MM.1S (cell line): ENCODE data around the gene CACNA2D1.
"Not testable (repeated sequence)": the region's sequence is repeated elsewhere in the genome, so short reads cannot be mapped to it uniquely, and the experiment has no call there.

ENCODE experiments used
- DNase-seq: peaks from one replicate; pipeline ENCODE4 v3.0.0-alpha.2; 2015
- H2AFZ ChIP-seq: fragments of 300-600 bp; sonication (generic); 2 replicates; pipeline ENCODE4 v1.6.0; 2016; ENCODE audit warnings: antibody characterized with exemption, low read length
- H3F3A ChIP-seq: fragments of 300-600 bp; sonication (generic); 2 replicates; pipeline ENCODE4 v1.6.1; 2016; ENCODE audit warnings: mild to moderate bottlenecking, antibody characterized with exemption, low read length, moderate library complexity, mixed read lengths; ENCODE audit not compliant: insufficient read depth
- H3K27ac ChIP-seq: fragments of 300-600 bp; sonication (generic); 2 replicates; pipeline ENCODE4 v1.5.1; 2016; ENCODE audit warnings: mild to moderate bottlenecking, low read length
- H3K27me3 ChIP-seq: fragments of 300-600 bp; sonication (generic); replicated peaks from 2 replicates; pipeline ENCODE4 v1.6.0; 2016; ENCODE audit warnings: low read length; ENCODE audit not compliant: insufficient read depth
- H3K36me3 ChIP-seq: fragments of 300-600 bp; sonication (generic); replicated peaks from 2 replicates; pipeline ENCODE4 v1.6.1; 2016; ENCODE audit warnings: mild to moderate bottlenecking, low read length, mixed read lengths; ENCODE audit not compliant: insufficient read depth
- H3K4me1 ChIP-seq: fragments of 300-600 bp; sonication (generic); 2 replicates; pipeline ENCODE4 v1.6.1; 2016; ENCODE audit warnings: low read length, mixed read lengths
- H3K4me2 ChIP-seq: fragments of 300-600 bp; sonication (generic); 2 replicates; pipeline ENCODE4 v1.6.0; 2016; ENCODE audit warnings: low read depth, low read length
- H3K4me3 ChIP-seq: fragments of 300-600 bp; sonication (generic); 2 replicates; pipeline ENCODE4 v1.5.1; 2016; ENCODE audit warnings: low read length, mixed read lengths
- H3K79me2 ChIP-seq: fragments of 300-600 bp; sonication (generic); 2 replicates; pipeline ENCODE4 v1.6.1; 2016; ENCODE audit warnings: mixed run types, low read length, mixed read lengths
- H3K9ac ChIP-seq: fragments of 300-600 bp; sonication (generic); 2 replicates; pipeline ENCODE4 v1.6.1; 2016; ENCODE audit warnings: low read length, mixed read lengths
- H3K9me2 ChIP-seq: fragments of 300-600 bp; sonication (generic); replicated peaks from 2 replicates; pipeline ENCODE4 v1.6.1; 2016; ENCODE audit warnings: mild to moderate bottlenecking, low read length, mixed read lengths; ENCODE audit not compliant: insufficient read depth
- H3K9me3 ChIP-seq: fragments of 300-600 bp; sonication (generic); replicated peaks from 2 replicates; pipeline ENCODE4 v1.6.1; 2016; ENCODE audit warnings: mild to moderate bottlenecking, low read length, mixed read lengths; ENCODE audit not compliant: insufficient read depth
- H4K20me1 ChIP-seq: fragments of 300-600 bp; sonication (generic); 2 replicates; pipeline ENCODE4 v1.6.1; 2016; ENCODE audit warnings: mild to moderate bottlenecking, low read length, moderate library complexity, mixed read lengths; ENCODE audit not compliant: insufficient read depth
- EZH2 ChIP-seq: fragments of 300-600 bp; sonication (generic); optimal IDR thresholded peaks from 2 replicates; pipeline ENCODE3; 2017; ENCODE audit warnings: low read depth, mild to moderate bottlenecking, antibody characterized with exemption, low read length, mixed read lengths
- EZH2phosphoT487 ChIP-seq: fragments of 300-600 bp; sonication (generic); IDR thresholded peaks from 2 replicates; pipeline ENCODE4 v1.6.1; 2018; ENCODE audit warnings: antibody characterized with exemption, low read length
- TF ChIP-seq, protein P1 (sequence below): fragments of 300-600 bp; sonication (generic); IDR thresholded peaks from 2 replicates; pipeline ENCODE4 v1.5.1; 2016; ENCODE audit warnings: antibody characterized with exemption, low read length, mixed read lengths

CACNA2D1 gene

DNA sequence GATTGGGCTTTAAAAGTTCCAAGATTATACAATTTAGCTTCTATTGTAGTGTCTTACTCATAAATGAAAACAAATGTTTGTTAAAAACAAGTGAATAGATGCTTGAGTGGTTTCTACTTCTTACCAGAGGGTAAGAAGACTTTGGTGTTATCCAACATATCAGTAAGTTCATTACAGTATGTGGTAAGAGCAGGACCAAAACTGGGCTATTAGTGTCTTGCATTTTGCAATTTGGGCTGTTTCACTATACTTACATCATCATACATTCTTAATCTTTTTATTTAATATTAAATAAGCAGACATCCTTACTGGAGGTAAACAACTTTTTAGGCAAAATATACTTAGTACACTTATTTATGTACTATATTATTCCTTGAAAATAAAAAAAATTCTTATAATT is 425.4 kb downstream of the CACNA2D1 start:
- no peaks in the 10 kb centered on the region for H3K9me3 ChIP-seq
- no peaks in the 10 kb centered on the region for H3K9me2 ChIP-seq
- no peaks in the 10 kb centered on the region for H3K36me3 ChIP-seq
- DNase-seq = no peak
- no peak overlapping the region for H3K4me3 ChIP-seq
- no peak overlapping the region for H3K9ac ChIP-seq
- H3K27me3 ChIP-seq = no peaks in the 10 kb centered on the region
- no peak overlapping the region for H2AFZ ChIP-seq
- H4K20me1 ChIP-seq = no peaks in the 10 kb centered on the region
- no peaks in the 10 kb centered on the region for H3F3A ChIP-seq
- no peak overlapping the region for H3K4me2 ChIP-seq
- no peak overlapping the region for H3K27ac ChIP-seq
- no peak for TF ChIP-seq EZH2phosphoT487
- TF ChIP-seq, protein P1, sequence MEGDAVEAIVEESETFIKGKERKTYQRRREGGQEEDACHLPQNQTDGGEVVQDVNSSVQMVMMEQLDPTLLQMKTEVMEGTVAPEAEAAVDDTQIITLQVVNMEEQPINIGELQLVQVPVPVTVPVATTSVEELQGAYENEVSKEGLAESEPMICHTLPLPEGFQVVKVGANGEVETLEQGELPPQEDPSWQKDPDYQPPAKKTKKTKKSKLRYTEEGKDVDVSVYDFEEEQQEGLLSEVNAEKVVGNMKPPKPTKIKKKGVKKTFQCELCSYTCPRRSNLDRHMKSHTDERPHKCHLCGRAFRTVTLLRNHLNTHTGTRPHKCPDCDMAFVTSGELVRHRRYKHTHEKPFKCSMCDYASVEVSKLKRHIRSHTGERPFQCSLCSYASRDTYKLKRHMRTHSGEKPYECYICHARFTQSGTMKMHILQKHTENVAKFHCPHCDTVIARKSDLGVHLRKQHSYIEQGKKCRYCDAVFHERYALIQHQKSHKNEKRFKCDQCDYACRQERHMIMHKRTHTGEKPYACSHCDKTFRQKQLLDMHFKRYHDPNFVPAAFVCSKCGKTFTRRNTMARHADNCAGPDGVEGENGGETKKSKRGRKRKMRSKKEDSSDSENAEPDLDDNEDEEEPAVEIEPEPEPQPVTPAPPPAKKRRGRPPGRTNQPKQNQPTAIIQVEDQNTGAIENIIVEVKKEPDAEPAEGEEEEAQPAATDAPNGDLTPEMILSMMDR = no peak
- no peak for TF ChIP-seq EZH2
- no peaks in the 10 kb centered on the region for H3K4me1 ChIP-seq
- H3K79me2 ChIP-seq = no peaks in the 10 kb centered on the region

DNA sequence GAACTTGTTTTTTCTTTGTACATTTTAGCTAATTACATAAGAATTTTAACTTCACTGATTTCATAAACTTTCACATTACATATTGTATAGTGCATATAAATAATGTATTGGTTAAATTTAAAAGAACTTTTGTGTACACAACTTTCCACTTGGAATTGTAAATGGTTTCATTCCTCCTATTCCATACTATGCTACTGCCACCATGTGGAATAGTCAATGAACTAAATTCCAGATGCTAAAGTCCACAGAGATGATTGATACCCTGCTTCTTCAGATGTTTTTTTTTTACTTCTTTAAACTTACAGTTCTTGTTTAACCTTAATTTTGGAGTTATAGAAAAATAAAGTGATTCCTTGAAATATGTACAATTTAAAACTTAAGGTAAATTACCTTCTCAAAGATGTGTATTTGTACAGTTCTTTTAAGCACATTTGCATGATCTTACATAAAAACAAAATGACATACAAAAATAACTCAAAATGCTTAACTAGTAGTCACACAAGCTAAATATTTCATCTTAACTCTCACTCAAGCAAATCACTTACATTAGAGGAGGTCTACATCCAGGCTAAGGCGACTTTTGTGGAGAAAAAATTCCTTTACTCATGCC is 426.1 kb downstream of the CACNA2D1 start:
- no peaks in the 10 kb centered on the region for H3K9me2 ChIP-seq
- H3K27ac ChIP-seq = no peak overlapping the region
- no peak overlapping the region for H3K4me3 ChIP-seq
- DNase-seq = peak; percentile 18
- H3K9ac ChIP-seq = no peak overlapping the region
- no peak overlapping the region; the same call in 1 of the 2 replicates for H3K4me2 ChIP-seq
- no peaks in the 10 kb centered on the region for H3K36me3 ChIP-seq
- no peaks in the 10 kb centered on the region for H3K27me3 ChIP-seq
- H2AFZ ChIP-seq = no peak overlapping the region
- no peaks in the 10 kb centered on the region for H4K20me1 ChIP-seq
- no peaks in the 10 kb centered on the region for H3K79me2 ChIP-seq
- no peaks in the 10 kb centered on the region for H3F3A ChIP-seq
- H3K4me1 ChIP-seq = no peaks in the 10 kb centered on the region
- TF ChIP-seq EZH2phosphoT487 = no peak
- no peak for TF ChIP-seq EZH2
- TF ChIP-seq, protein P1 = peak; percentile 48
- no peaks in the 10 kb centered on the region for H3K9me3 ChIP-seq

DNA sequence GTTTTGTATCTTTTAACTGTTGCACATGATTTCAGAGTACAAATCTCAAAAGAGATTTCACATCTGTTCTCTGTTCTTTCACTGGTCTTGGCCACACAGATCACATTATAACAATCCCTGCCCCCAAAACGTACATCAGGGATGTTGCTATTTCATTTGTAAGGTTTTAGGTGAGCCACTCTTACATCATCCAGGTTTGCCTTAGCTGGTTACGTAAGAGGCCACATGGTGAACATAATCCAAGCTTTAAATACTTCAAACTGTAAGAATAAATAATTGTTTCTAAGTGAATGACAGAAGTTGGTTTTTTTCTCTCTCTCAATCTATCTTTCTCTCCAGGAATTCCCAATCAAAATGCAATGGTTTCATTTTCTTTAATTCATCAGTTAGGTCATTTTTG is 427.8 kb downstream of the CACNA2D1 start:
- Histone ChIP-seq H3K79me2 (no peaks in the 10 kb centered on the region), H3K9me3 (no peaks in the 10 kb centered on the region), H3K9ac (no peak overlapping the region), H3F3A (no peaks in the 10 kb centered on the region), H3K4me1 (no peaks in the 10 kb centered on the region), H3K27me3 (no peaks in the 10 kb centered on the region), H3K36me3 (no peaks in the 10 kb centered on the region), H3K4me3 (no peak overlapping the region), H3K4me2 (no peak overlapping the region), H4K20me1 (no peaks in the 10 kb centered on the region), H3K27ac (no peak overlapping the region), H2AFZ (no peak overlapping the region), H3K9me2 (no peaks in the 10 kb centered on the region)
- TF ChIP-seq EZH2phosphoT487 = no peak
- no peak for TF ChIP-seq EZH2
- TF ChIP-seq, protein P1 = no peak
- no peak for DNase-seq

DNA sequence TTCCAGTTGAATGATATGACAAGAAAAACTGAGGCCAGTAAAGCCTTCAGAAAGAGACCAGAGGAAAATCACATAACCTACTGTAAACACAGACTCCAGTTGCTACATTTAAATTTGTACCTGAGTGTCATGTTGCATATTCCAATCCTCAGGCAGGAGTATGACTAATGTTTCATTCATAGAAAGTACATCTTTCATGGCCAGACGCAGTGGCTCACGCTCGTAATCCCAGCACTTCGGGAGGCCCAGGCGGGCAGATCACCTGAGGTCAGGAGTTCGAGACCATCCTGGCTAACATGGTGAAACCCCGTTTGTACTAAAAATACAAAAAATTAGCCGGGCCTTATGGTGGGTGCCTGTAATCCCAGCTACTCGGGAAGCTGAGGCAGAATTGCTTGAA is 429.0 kb downstream of the CACNA2D1 start:
- not testable (repeated sequence) for H3K9ac ChIP-seq, H3K27me3 ChIP-seq, H3K27ac ChIP-seq, H3K4me1 ChIP-seq, H3K79me2 ChIP-seq, H2AFZ ChIP-seq, H3K4me3 ChIP-seq, H3K9me3 ChIP-seq, H3K36me3 ChIP-seq, H3F3A ChIP-seq, H3K9me2 ChIP-seq, DNase-seq, H3K4me2 ChIP-seq, H4K20me1 ChIP-seq
